GM12873 (cell line): ENCODE data around the gene CFAP45.

ENCODE experiments used
- CTCF ChIP-seq: IDR thresholded peaks from 2 replicates; pipeline ENCODE4 v1.5.1; 2012; ENCODE audit warnings: low read depth, mild to moderate bottlenecking, moderate library complexity, low read length, control low read depth; ENCODE audit not compliant: insufficient read depth; ENCODE audit errors: missing control alignments

The CFAP45 gene

GRCh38 chr1:159856576-159856975 lies 43.4 kb downstream of the CFAP45 start:
- TF ChIP-seq CTCF: no peak

DNA sequence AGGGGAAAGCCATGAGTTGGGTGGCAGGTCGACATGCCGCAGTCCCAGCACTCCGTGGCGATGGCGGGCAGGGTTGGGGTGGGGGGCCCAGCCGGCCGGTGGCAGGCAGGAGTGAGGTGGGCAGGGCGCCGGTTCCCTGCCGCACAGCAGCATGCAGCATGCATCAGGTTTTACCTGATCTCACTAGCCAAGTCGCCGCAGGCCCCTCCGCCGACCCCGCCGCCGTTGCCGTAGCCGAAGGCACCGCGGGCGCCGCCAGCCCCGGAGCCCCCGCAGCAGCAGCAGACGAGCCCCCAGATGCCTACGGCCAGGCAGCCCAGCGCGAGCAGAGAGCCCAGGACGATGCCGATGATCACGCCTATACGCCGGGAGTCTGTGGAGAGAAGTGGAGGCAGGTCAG lies 44.3 kb downstream of the CFAP45 start:
- TF ChIP-seq CTCF: no peak

GRCh38 chr1:159854693-159855192 lies 45.2 kb downstream of the CFAP45 start:
- TF ChIP-seq CTCF: no peak

DNA sequence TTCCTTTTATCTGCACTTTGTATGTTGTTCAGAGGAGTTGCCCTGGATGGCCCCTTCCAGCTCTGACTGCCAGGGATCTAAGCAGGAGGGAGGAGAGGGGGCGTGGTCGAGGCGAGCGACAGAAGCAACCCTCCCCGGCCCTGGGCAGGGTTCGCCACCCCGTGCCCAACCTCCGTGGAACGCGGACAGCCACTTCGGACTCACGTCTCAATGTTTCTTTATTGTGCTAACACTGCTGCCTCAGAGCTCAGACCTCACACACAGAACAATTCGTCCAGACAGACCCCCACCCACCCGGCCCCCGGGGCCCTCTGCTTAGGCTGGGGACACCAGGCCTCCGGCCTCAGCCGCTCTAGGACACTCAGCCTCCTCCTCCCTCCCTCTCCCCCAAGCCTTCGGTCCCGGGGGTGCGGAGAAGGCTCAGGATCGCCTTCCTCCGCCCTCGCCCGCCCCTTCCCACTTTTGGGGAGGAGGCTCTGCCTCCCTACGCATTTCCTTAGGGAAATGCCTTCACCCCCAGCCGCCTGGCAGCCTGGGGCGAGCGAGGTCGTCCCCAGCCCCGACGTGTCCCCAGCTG lies 45.8 kb downstream of the CFAP45 start:
- TF ChIP-seq CTCF: no peak

- no peak for TF ChIP-seq CTCF
Measured at GRCh38 chr1:159853417-159854115, 46.4 kb downstream of the CFAP45 start.

GRCh38 chr1:159851407-159851806 lies 48.6 kb downstream of the CFAP45 start:
- TF ChIP-seq CTCF: peak; percentile 35

- TF ChIP-seq CTCF: no peak
Measured at GRCh38 chr1:159849626-159850366, 50.2 kb downstream of the CFAP45 start.
